ENCODE measurements around the gene SPINDOC. TPM values are rescaled to one million over a fixed set of nuclear protein-coding genes. Genes with fewer than 3 reads are reported as not detected.
A peak's percentile ranks its signal among the peaks of the same experiment; 100 is the strongest.

The SPINDOC gene
- total and polyA plus RNA-seq, 4 donors = 0.42 to 3.8 (median 2.9) TPM

DNA sequence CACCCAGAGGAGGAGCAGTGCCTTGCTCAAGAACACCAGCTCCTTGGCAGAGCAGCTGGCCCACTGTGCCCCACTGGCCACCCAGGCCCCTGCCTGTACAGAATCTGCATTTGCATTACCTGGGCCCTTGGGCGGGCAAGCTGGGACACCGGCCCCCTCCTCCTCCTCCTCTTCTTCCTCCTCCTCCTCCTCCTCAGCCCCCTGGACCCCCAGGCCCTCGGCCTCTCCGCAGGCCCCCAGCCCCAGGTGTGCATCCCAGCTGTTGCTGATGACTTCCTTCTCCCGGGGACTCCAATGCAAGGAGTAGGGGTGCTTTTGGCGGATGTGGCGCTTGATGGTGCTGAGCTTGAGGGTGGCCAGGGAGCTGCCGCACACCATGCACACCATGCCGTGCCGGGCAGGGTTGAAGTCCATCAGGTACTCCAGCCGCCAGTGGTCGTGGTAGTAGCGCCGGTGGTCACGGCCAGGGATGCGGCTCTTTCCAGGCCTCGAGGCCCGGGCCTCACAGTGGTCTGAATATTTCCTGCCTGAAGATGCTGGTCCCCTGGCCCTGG is 47.5 kb upstream of the SPINDOC start:
- TF ChIP-seq, protein P1, sequence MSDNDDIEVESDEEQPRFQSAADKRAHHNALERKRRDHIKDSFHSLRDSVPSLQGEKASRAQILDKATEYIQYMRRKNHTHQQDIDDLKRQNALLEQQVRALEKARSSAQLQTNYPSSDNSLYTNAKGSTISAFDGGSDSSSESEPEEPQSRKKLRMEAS (IDR thresholded peaks at IDR 0.05) = no peak
- TF ChIP-seq, protein P2, sequence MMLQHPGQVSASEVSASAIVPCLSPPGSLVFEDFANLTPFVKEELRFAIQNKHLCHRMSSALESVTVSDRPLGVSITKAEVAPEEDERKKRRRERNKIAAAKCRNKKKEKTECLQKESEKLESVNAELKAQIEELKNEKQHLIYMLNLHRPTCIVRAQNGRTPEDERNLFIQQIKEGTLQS (IDR thresholded peaks at IDR 0.05) = no peak
- TF ChIP-seq, protein P3, sequence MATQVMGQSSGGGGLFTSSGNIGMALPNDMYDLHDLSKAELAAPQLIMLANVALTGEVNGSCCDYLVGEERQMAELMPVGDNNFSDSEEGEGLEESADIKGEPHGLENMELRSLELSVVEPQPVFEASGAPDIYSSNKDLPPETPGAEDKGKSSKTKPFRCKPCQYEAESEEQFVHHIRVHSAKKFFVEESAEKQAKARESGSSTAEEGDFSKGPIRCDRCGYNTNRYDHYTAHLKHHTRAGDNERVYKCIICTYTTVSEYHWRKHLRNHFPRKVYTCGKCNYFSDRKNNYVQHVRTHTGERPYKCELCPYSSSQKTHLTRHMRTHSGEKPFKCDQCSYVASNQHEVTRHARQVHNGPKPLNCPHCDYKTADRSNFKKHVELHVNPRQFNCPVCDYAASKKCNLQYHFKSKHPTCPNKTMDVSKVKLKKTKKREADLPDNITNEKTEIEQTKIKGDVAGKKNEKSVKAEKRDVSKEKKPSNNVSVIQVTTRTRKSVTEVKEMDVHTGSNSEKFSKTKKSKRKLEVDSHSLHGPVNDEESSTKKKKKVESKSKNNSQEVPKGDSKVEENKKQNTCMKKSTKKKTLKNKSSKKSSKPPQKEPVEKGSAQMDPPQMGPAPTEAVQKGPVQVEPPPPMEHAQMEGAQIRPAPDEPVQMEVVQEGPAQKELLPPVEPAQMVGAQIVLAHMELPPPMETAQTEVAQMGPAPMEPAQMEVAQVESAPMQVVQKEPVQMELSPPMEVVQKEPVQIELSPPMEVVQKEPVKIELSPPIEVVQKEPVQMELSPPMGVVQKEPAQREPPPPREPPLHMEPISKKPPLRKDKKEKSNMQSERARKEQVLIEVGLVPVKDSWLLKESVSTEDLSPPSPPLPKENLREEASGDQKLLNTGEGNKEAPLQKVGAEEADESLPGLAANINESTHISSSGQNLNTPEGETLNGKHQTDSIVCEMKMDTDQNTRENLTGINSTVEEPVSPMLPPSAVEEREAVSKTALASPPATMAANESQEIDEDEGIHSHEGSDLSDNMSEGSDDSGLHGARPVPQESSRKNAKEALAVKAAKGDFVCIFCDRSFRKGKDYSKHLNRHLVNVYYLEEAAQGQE (IDR thresholded peaks at IDR 0.05) = peak; percentile 10
- TF ChIP-seq YY1 (IDR thresholded peaks at IDR 0.05) (no peak), TAF1 (conservative IDR thresholded peaks at IDR 0.05) (no peak), HNF4A (conservative IDR thresholded peaks at IDR 0.05) (peak; percentile 30 to 46), NR2F2 (IDR thresholded peaks at IDR 0.05) (no peak)
- Histone ChIP-seq H3K9me3 (ENCODE audit: control insufficient read depth in 4 of 4, low read length in 3 of 4) (no peaks in the 10 kb centered on the region), H3K4me1 (ENCODE audit: control insufficient read depth in 4 of 4, insufficient read depth in 4 of 4, low read length in 3 of 4) (peaks cover 15 to 68% (median 41%) of the 10 kb centered on the region in 4 donors), H3K9ac (ENCODE audit: low read depth in 1 of 2, low read length in 2 of 2) (no peak overlapping the region), H3K27me3 (ENCODE audit: control insufficient read depth in 4 of 4, insufficient read depth in 4 of 4, low read length in 3 of 4) (no peaks in the 10 kb centered on the region), H3K36me3 (ENCODE audit: control insufficient read depth in 4 of 4, insufficient read depth in 3 of 4, low read depth in 1 of 4, low read length in 3 of 4) (peaks cover 0 to 3% (median 0%) of the 10 kb centered on the region in 4 donors), H3K4me3 (ENCODE audit: low read depth in 1 of 3, low read length in 3 of 3) (peak overlapping the region in 2 of 3 donors; percentile 1 to 74), H3K27ac (ENCODE audit: low read depth in 1 of 2, low read length in 2 of 2) (peak overlapping the region; percentile 86 to 98)
- WGBS = 49% methylated on average over 18 of the region's 18 CpGs
- no peak for DNase-seq (ENCODE audit: low spot score)

DNA sequence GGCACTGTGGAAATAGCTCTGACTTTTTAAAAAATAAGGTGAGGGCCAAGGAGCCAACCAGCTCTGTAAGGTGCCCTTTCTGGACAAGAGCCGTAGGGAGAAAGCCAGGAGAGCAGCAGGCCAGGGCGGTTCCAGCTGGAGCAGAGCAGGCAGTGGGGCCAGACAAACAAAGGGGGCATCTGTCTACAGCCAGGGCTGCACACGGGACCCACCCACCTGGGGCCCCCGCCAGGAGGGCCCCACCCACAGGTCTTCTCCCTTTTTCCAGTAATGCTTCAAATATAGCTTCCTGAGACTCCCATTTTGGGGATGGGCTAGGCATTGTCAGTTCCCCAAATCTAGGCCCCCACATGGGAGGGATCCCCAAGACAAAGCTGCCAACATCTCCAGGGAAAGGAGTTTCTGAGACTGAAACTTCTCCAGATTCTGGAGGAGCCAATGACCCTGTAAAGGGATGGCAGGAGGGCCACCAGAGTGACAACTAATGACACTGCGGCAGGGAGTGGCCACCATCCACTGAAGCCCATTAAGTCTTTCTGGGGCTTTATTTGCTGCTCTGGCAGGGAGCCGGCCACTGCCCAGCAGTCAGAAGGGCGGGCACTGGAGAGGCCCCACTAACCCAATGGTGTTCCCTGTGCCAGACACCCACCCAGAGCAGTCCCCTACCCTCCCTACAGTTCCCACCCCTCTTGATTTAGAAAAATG is 46.6 kb upstream of the SPINDOC start:
- Histone ChIP-seq H3K4me3 (ENCODE audit: low read depth in 1 of 3, low read length in 3 of 3) (no peak overlapping the region), H3K36me3 (ENCODE audit: control insufficient read depth in 4 of 4, insufficient read depth in 3 of 4, low read depth in 1 of 4, low read length in 3 of 4) (no peaks in the 10 kb centered on the region), H3K9me3 (ENCODE audit: control insufficient read depth in 4 of 4, low read length in 3 of 4) (no peaks in the 10 kb centered on the region), H3K4me1 (ENCODE audit: control insufficient read depth in 4 of 4, insufficient read depth in 4 of 4, low read length in 3 of 4) (peaks cover 15 to 60% (median 37%) of the 10 kb centered on the region in 4 donors), H3K27ac (ENCODE audit: low read depth in 1 of 2, low read length in 2 of 2) (peak overlapping the region in 1 of 2 donors; percentile 73), H3K9ac (ENCODE audit: low read depth in 1 of 2, low read length in 2 of 2) (peak overlapping the region in 1 of 2 donors; percentile 77), H3K27me3 (ENCODE audit: control insufficient read depth in 4 of 4, insufficient read depth in 4 of 4, low read length in 3 of 4) (no peaks in the 10 kb centered on the region)
- DNase-seq (ENCODE audit: low spot score) = peak; percentile 36
- WGBS = 58% methylated on average over 7 of the region's 7 CpGs
- TF ChIP-seq GABPA (IDR thresholded peaks at IDR 0.05 in 1 of 2, conservative IDR thresholded peaks at IDR 0.05 in 1 of 2) = no peak
- no peak for TF ChIP-seq YY1 (IDR thresholded peaks at IDR 0.05)

DNA sequence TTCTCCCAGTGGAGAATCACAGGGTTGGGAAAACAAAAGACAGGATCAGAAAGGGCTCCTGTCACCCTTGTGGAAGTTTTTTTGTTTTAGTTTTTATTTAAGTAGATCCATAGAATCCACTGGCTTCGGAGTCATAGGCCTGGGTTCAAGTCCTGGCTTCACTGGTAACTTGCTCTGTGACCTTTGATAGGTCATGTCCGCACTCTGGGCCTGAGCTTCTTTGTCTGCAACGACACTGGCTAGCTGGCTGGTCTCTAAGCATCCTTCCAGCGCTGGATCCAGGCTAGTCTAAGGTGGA is 46.0 kb upstream of the SPINDOC start:
- Histone ChIP-seq H3K27ac (ENCODE audit: low read depth in 1 of 2, low read length in 2 of 2) (peak overlapping the region; percentile 73 to 82), H3K9me3 (ENCODE audit: control insufficient read depth in 4 of 4, low read length in 3 of 4) (no peaks in the 10 kb centered on the region), H3K27me3 (ENCODE audit: control insufficient read depth in 4 of 4, insufficient read depth in 4 of 4, low read length in 3 of 4) (no peaks in the 10 kb centered on the region), H3K4me1 (ENCODE audit: control insufficient read depth in 4 of 4, insufficient read depth in 4 of 4, low read length in 3 of 4) (peaks cover 15 to 55% (median 35%) of the 10 kb centered on the region in 4 donors), H3K9ac (ENCODE audit: low read depth in 1 of 2, low read length in 2 of 2) (peak overlapping the region; percentile 72 to 77), H3K4me3 (ENCODE audit: low read depth in 1 of 3, low read length in 3 of 3) (peak overlapping the region; percentile 52 to 97 (median 85)), H3K36me3 (ENCODE audit: control insufficient read depth in 4 of 4, insufficient read depth in 3 of 4, low read depth in 1 of 4, low read length in 3 of 4) (no peaks in the 10 kb centered on the region)
- 16% methylated on average over 4 of the region's 4 CpGs for WGBS
- DNase-seq (ENCODE audit: low spot score) = no peak
- TF ChIP-seq HNF4A (conservative IDR thresholded peaks at IDR 0.05) (no peak), SP1 (IDR thresholded peaks at IDR 0.05) (no peak), FOXA1 (IDR thresholded peaks at IDR 0.05) (no peak), YY1 (IDR thresholded peaks at IDR 0.05) (no peak), RXRA (IDR thresholded peaks at IDR 0.05) (no peak), EGR1 (IDR thresholded peaks at IDR 0.05; ENCODE audit: low read depth in 2 of 2) (no peak), TAF1 (conservative IDR thresholded peaks at IDR 0.05) (no peak), JUND (IDR thresholded peaks at IDR 0.05) (no peak), FOXA2 (IDR thresholded peaks at IDR 0.05) (no peak)
- TF ChIP-seq, protein P3 (IDR thresholded peaks at IDR 0.05) = no peak
- TF ChIP-seq, protein P1 (IDR thresholded peaks at IDR 0.05) = no peak
- TF ChIP-seq, protein P2 (IDR thresholded peaks at IDR 0.05) = no peak
- TF ChIP-seq, protein P4, sequence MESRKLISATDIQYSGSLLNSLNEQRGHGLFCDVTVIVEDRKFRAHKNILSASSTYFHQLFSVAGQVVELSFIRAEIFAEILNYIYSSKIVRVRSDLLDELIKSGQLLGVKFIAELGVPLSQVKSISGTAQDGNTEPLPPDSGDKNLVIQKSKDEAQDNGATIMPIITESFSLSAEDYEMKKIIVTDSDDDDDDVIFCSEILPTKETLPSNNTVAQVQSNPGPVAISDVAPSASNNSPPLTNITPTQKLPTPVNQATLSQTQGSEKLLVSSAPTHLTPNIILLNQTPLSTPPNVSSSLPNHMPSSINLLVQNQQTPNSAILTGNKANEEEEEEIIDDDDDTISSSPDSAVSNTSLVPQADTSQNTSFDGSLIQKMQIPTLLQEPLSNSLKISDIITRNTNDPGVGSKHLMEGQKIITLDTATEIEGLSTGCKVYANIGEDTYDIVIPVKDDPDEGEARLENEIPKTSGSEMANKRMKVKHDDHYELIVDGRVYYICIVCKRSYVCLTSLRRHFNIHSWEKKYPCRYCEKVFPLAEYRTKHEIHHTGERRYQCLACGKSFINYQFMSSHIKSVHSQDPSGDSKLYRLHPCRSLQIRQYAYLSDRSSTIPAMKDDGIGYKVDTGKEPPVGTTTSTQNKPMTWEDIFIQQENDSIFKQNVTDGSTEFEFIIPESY (IDR thresholded peaks at IDR 0.05) = no peak

All from liver (tissue), 9 donors.